Prostate gland (tissue), 2 donors: ENCODE results near the gene OLIG2. TPM values are rescaled to one million over a fixed set of nuclear protein-coding genes. Genes with fewer than 3 reads are reported as not detected.

Source experiments
- DNase-seq: peaks from one replicate; pipeline ENCODE4 v3.0.0-alpha.2; 2019; ENCODE audit warnings: low spot score
- H3K27ac ChIP-seq, 2 donors: fragments of 200-600 bp; sonication (generic); 2 replicates each; pipeline ENCODE4 v1.5.1; 2017 to 2019
- H3K27me3 ChIP-seq: fragments of 200-600 bp; sonication (generic); replicated peaks from 2 replicates; pipeline ENCODE4 v1.5.1; 2019; ENCODE audit not compliant: insufficient read depth
- H3K36me3 ChIP-seq, 2 donors: fragments of 200-600 bp; sonication (generic); 1 replicate in 1 of 2; 2 replicates in 1 of 2; pipeline versions ENCODE4 v1.5.1 to v1.8.1; 2017 to 2019
- H3K4me1 ChIP-seq: fragments of 200-600 bp; sonication (generic); replicated peaks from 2 replicates; pipeline ENCODE4 v1.5.1; 2019
- H3K4me3 ChIP-seq, 2 donors: fragments of 200-600 bp; sonication (generic); 2 replicates each; pipeline ENCODE4 v1.5.1; 2017 to 2019
- H3K9me3 ChIP-seq: fragments of 200-600 bp; sonication (generic); 2 replicates; pipeline ENCODE4 v1.5.1; 2017
- POLR2A ChIP-seq: fragments of 450-650 bp; IDR thresholded peaks from one replicate; pipeline ENCODE4 v1.6.1; 2016; ENCODE audit warnings: antibody characterized with exemption, mild to moderate bottlenecking
- POLR2AphosphoS5 ChIP-seq: sonication (generic); formaldehyde crosslinking; IDR thresholded peaks from one replicate; pipeline ENCODE4 v1.6.1; 2017; ENCODE audit warnings: antibody characterized with exemption
- WGBS: methylation state at CpG from one replicate; pipeline ENCODE4 v1.1.5; 2018; 5-methylcytosine and 5-hydroxymethylcytosine counted together
- intact Hi-C: fragments of 100-400 bp; cut with DNase I; formaldehyde crosslinking; loops from one replicate; pipeline ENCODE4 v1.14.2; 2022
- total RNA-seq, 2 donors: library from RNA; depleted of rRNA; stranded (reverse); fragments of >200 nt; gene quantifications; one replicate each; pipeline ENCODE4 v1.1.0, GENCODE V29; 2016
- TF ChIP-seq, protein P1 (sequence below), 4 experiments: fragments of 200-600 bp in 2 of 4; fragments of 450-650 bp in 2 of 4; sonication (generic) in 2 of 4; IDR thresholded peaks; 1 replicate in 3 of 4; 2 replicates in 1 of 4; pipeline ENCODE4 v1.5.1; 2016 to 2019; ENCODE audit warnings: antibody characterized with exemption in 4 of 4, mild to moderate bottlenecking in 2 of 4, moderate library complexity in 2 of 4

Gene OLIG2
- total RNA-seq, 2 donors from 2014 or later, result not detected

DNA sequence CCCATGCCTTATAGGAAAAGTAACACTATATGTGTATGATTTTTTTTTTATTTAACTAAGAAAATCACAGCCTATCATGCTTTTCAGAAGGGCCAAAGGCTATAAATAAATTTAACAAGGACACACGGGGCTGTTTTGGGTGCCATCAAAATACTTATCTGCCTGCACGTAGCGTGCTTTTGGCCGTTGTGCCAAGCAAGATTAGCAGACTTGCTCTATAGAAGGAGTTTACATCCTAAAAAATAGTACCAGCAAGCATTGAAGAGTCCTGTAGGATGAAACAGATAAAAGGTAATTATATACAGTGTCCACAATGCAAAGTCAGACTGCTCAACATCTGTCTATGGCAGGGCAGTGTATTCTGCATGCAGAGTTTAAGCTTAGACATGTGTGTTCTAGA lies 47.9 kb downstream of the OLIG2 start:
- H3K27me3 ChIP-seq, result peaks cover 22% of the 10 kb centered on the region
- H3K27ac ChIP-seq, result no peak overlapping the region
- DNase-seq, result no peak
- TF ChIP-seq POLR2A, result no peak
- TF ChIP-seq, protein P1, sequence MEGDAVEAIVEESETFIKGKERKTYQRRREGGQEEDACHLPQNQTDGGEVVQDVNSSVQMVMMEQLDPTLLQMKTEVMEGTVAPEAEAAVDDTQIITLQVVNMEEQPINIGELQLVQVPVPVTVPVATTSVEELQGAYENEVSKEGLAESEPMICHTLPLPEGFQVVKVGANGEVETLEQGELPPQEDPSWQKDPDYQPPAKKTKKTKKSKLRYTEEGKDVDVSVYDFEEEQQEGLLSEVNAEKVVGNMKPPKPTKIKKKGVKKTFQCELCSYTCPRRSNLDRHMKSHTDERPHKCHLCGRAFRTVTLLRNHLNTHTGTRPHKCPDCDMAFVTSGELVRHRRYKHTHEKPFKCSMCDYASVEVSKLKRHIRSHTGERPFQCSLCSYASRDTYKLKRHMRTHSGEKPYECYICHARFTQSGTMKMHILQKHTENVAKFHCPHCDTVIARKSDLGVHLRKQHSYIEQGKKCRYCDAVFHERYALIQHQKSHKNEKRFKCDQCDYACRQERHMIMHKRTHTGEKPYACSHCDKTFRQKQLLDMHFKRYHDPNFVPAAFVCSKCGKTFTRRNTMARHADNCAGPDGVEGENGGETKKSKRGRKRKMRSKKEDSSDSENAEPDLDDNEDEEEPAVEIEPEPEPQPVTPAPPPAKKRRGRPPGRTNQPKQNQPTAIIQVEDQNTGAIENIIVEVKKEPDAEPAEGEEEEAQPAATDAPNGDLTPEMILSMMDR (IDR thresholded peaks at IDR 0.05), result no peak
- TF ChIP-seq POLR2AphosphoS5, result no peak
- no peaks in the 10 kb centered on the region for H3K36me3 ChIP-seq
- intact Hi-C loops, result no loop called here
- WGBS, result 59% methylated on average over 4 of the region's 4 CpGs
- no peaks in the 10 kb centered on the region for H3K9me3 ChIP-seq
- H3K4me3 ChIP-seq, result no peak overlapping the region
- no peaks in the 10 kb centered on the region for H3K4me1 ChIP-seq

DNA sequence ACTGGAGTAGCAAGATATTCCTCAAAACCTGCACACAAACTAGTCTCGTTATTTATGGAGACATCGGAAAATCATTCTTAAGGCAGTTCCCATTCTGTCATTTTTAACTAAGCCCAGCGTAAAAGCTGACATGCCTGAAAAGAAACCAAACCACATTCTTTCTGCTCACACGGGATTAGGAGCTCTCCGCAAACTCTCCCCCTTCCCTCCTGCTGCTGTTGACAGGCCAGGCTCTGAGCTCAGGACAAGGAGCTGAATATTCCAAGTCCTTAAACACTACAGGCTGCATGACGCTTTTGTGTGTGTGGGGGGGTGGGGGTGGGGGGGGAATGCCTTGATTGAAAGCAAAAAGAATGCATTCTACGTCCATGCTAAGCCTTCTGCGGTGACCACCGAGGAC lies 49.4 kb downstream of the OLIG2 start:
- intact Hi-C loops, result no loop called here
- WGBS, result 23% methylated on average over 9 of the region's 9 CpGs
- H3K27ac ChIP-seq, result no peak overlapping the region
- H3K9me3 ChIP-seq, result no peaks in the 10 kb centered on the region
- H3K4me3 ChIP-seq, result no peak overlapping the region
- DNase-seq, result no peak
- H3K4me1 ChIP-seq, result no peaks in the 10 kb centered on the region
- peaks cover 19% of the 10 kb centered on the region for H3K27me3 ChIP-seq
- TF ChIP-seq POLR2AphosphoS5 (no peak), POLR2A (no peak)
- TF ChIP-seq, protein P1 (IDR thresholded peaks at IDR 0.05), result no peak
- H3K36me3 ChIP-seq, result no peaks in the 10 kb centered on the region

DNA sequence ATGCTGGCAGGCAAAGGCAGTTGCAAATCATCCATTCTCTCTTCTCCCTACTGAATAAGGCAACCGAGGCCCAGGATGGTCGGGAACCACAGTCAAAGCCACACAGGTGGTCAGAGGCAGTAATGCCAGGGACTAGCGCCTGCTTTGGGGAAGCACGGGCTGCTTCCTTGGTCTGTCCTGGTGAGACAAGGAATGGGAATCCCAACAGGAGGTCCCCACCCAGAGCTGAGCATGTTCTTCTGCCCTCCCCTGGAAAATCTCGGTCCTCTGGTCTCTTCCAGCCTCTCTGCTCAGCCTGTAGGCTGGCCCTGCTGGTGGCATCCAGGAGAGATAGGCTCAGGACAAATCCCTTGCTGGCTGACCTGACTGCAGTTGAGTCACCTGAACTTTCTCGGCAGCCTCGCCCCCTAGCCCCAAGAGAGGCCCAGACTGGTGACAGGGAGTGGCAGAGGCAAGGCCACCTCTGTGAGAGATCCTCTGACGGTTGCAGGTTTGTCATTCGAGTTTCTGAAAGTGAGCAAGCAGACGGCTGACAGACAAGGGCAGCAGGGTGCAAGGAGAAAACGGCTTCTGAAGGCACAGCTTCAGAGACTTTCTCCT lies 50.0 kb downstream of the OLIG2 start:
- H3K4me1 ChIP-seq, result no peaks in the 10 kb centered on the region
- H3K9me3 ChIP-seq, result no peaks in the 10 kb centered on the region
- TF ChIP-seq, protein P1 (IDR thresholded peaks at IDR 0.05), result no peak
- no peak for TF ChIP-seq POLR2AphosphoS5
- no peak for TF ChIP-seq POLR2A
- peaks cover 19% of the 10 kb centered on the region for H3K27me3 ChIP-seq
- H3K4me3 ChIP-seq, result no peak overlapping the region
- no peak overlapping the region for H3K27ac ChIP-seq
- WGBS, result 62% methylated on average over 11 of the region's 11 CpGs
- no peaks in the 10 kb centered on the region for H3K36me3 ChIP-seq
- DNase-seq, result no peak
- intact Hi-C loops, result no loop called here

GRCh38 chr21:33076600-33077329 lies 51.0 kb downstream of the OLIG2 start:
- H3K4me3 ChIP-seq, result no peak overlapping the region
- H3K4me1 ChIP-seq, result no peaks in the 10 kb centered on the region
- WGBS, result 88% methylated on average over 11 of the region's 11 CpGs
- no peaks in the 10 kb centered on the region for H3K9me3 ChIP-seq
- no peak for DNase-seq
- no peak for TF ChIP-seq POLR2A
- TF ChIP-seq POLR2AphosphoS5, result no peak
- TF ChIP-seq, protein P1 (IDR thresholded peaks at IDR 0.05), result no peak
- H3K36me3 ChIP-seq, result no peaks in the 10 kb centered on the region
- intact Hi-C loops, result no loop called here
- H3K27ac ChIP-seq, result no peak overlapping the region
- peaks cover 9% of the 10 kb centered on the region for H3K27me3 ChIP-seq

Other genes starting within 250 kb of the OLIG2 start
- 10 to 100 TPM in 1 of 2 donors, not detected in 1; 10.8 TPM for gene OLIG1, start 44.2 kb downstream of the OLIG2 start, total RNA-seq
- gene IFNAR2, start 204.0 kb downstream of the OLIG2 start, total RNA-seq, result 1 to 10 TPM; 5.7 to 7.0 TPM
- 10 to 100 TPM; 29.3 to 30.8 TPM for gene IL10RB, start 240.4 kb downstream of the OLIG2 start, total RNA-seq